GM23338 (cell line): ENCODE data around the gene DIPK1A. TPM values are rescaled to one million over a fixed set of nuclear protein-coding genes. Genes with fewer than 3 reads are reported as not detected.

Experiments used
- ATAC-seq: fragments of 200-7000 bp; cut with Tn5 transposase; 3 replicates; pipeline ENCODE4 v1.9.1; 2020
- DNase-seq: peaks from one replicate; pipeline ENCODE4 v3.0.0-alpha.2; 2015; ENCODE audit warnings: low spot score
- H2AFZ ChIP-seq: fragments of 200-600 bp; sonication (generic); 2 replicates; pipeline ENCODE4 v1.8.0; 2016; ENCODE audit warnings: antibody characterized with exemption, mild to moderate bottlenecking, moderate library complexity
- H3F3A ChIP-seq: fragments of 200-600 bp; sonication (generic); replicated peaks from 2 replicates; pipeline ENCODE4 v1.8.0; 2017; ENCODE audit warnings: antibody characterized with exemption, mixed run types, low read depth
- H3K27ac ChIP-seq: fragments of 200-600 bp; sonication (generic); 2 replicates; pipeline ENCODE4 v1.6.1; 2016; ENCODE audit warnings: low read depth
- H3K27me3 ChIP-seq: fragments of 200-600 bp; sonication (generic); 2 replicates; pipeline ENCODE4 v1.8.0; 2016; ENCODE audit warnings: mild to moderate bottlenecking, mixed run types, moderate library complexity; ENCODE audit not compliant: insufficient read depth
- H3K36me3 ChIP-seq: fragments of 200-600 bp; sonication (generic); 2 replicates; pipeline ENCODE4 v1.8.0; 2016; ENCODE audit warnings: mild to moderate bottlenecking; ENCODE audit not compliant: insufficient read depth
- H3K4me1 ChIP-seq: fragments of 200-600 bp; sonication (generic); 2 replicates; pipeline ENCODE4 v1.8.0; 2016; ENCODE audit warnings: mild to moderate bottlenecking, moderate library complexity; ENCODE audit not compliant: insufficient read depth
- H3K4me2 ChIP-seq: fragments of 200-600 bp; sonication (generic); 2 replicates; pipeline ENCODE4 v1.7.1; 2017; ENCODE audit warnings: mixed run types
- H3K4me3 ChIP-seq: fragments of 200-600 bp; sonication (generic); 2 replicates; pipeline ENCODE4 v1.6.1; 2016; ENCODE audit warnings: mixed run types
- H3K79me2 ChIP-seq: fragments of 200-600 bp; sonication (generic); replicated peaks from 2 replicates; pipeline ENCODE4 v1.8.0; 2017; ENCODE audit warnings: mild to moderate bottlenecking; ENCODE audit not compliant: insufficient read depth
- H3K9me2 ChIP-seq: fragments of 200-600 bp; sonication (generic); 2 replicates; pipeline ENCODE4 v1.8.0; 2017; ENCODE audit not compliant: insufficient read depth
- H4K20me1 ChIP-seq: fragments of 200-600 bp; sonication (generic); replicated peaks from 2 replicates; pipeline ENCODE4 v1.8.0; 2017; ENCODE audit warnings: mild to moderate bottlenecking; ENCODE audit not compliant: insufficient read depth
- H3K27ac Mint-ChIP-seq: 2 replicates; pipeline ENCODE4 v1.8.0; 2020; ENCODE audit warnings: inconsistent platforms, mild to moderate bottlenecking, moderate library complexity, mixed read lengths
- H3K27me3 Mint-ChIP-seq: 3 replicates; pipeline ENCODE4 v1.8.0; 2022; ENCODE audit warnings: low read depth, mild to moderate bottlenecking, moderate library complexity, mixed read lengths, inconsistent platforms; ENCODE audit not compliant: insufficient read depth, poor library complexity
- H3K36me3 Mint-ChIP-seq: 3 replicates; pipeline ENCODE4 v1.8.0; 2021; ENCODE audit warnings: low read depth, mild to moderate bottlenecking, inconsistent platforms, moderate library complexity, mixed read lengths
- H3K4me1 Mint-ChIP-seq: 3 replicates; pipeline ENCODE4 v1.8.0; 2020; ENCODE audit warnings: mild to moderate bottlenecking, inconsistent platforms, mixed read lengths
- H3K4me3 Mint-ChIP-seq: 3 replicates; pipeline ENCODE4 v1.8.0; 2021; ENCODE audit warnings: moderate library complexity, mild to moderate bottlenecking, inconsistent platforms, mixed read lengths
- H3K9me3 Mint-ChIP-seq: 3 replicates; pipeline ENCODE4 v1.8.0; 2020; ENCODE audit warnings: moderate library complexity, mild to moderate bottlenecking, inconsistent platforms, mixed read lengths
- CREB1 ChIP-seq: fragments of 250-450 bp; sonication (Bioruptor Pico); IDR thresholded peaks from 2 replicates; pipeline ENCODE4 v1.5.0; 2020; ENCODE audit warnings: low read depth, mild to moderate bottlenecking, moderate library complexity
- EZH2 ChIP-seq: fragments of 200-600 bp; sonication (generic); IDR thresholded peaks from one replicate; pipeline ENCODE4 v1.8.0; 2017; ENCODE audit warnings: antibody characterized with exemption, mild to moderate bottlenecking, low read depth; ENCODE audit not compliant: unreplicated experiment
- NANOG ChIP-seq: IDR thresholded peaks from 2 replicates; pipeline ENCODE4 v1.6.1; 2016; ENCODE audit warnings: antibody characterized with exemption, borderline replicate concordance
- POLR2AphosphoS5 ChIP-seq: IDR thresholded peaks from 2 replicates; pipeline ENCODE4 v1.6.1; 2016; ENCODE audit warnings: antibody characterized with exemption, low read depth
- ZNF114 ChIP-seq: fragments of 250-450 bp; sonication (Bioruptor Pico); IDR thresholded peaks from 2 replicates; pipeline ENCODE4 v1.5.0; 2020; ENCODE audit warnings: mild to moderate bottlenecking, moderate library complexity
- ZNF331 ChIP-seq: fragments of 250-450 bp; sonication (Bioruptor Pico); IDR thresholded peaks from 2 replicates; pipeline ENCODE4 v1.5.0; 2020; ENCODE audit warnings: low read depth, mild to moderate bottlenecking, moderate library complexity
- polyA plus RNA-seq: library from polyadenylated mRNA; unstranded; fragments of >200 nt; fragmentation: Nextera tagmentation; extraction: Ambion mirVana; gene quantifications from 2 replicates; pipeline ENCODE4 v1.2.1, GENCODE V29; 2016
- total RNA-seq: library from RNA; depleted of rRNA; stranded (reverse); fragments of >200 nt; shearing (Covaris generic); gene quantifications from 2 replicates; pipeline ENCODE4 v1.2.3, GENCODE V29; 2014
- TF ChIP-seq, protein P1 (sequence below): IDR thresholded peaks from one replicate; pipeline ENCODE4 v1.6.1; 2018; ENCODE audit warnings: antibody characterized with exemption; ENCODE audit not compliant: unreplicated experiment
- TF ChIP-seq, protein P2 (sequence below), 2 experiments: fragments of 200-600 bp in 1 of 2; sonication (generic) in 1 of 2; conservative IDR thresholded peaks; 2 replicates each; pipeline versions ENCODE4 v1.5.1 to v1.6.1; 2016 to 2017; ENCODE audit warnings: antibody characterized with exemption in 2 of 2, low read depth in 2 of 2, mild to moderate bottlenecking in 2 of 2, moderate library complexity in 1 of 2
- TF ChIP-seq, protein P3 (sequence below): fragments of 250-450 bp; sonication (Bioruptor Pico); IDR thresholded peaks from 2 replicates; pipeline ENCODE4 v1.5.0; 2020; ENCODE audit warnings: mild to moderate bottlenecking, moderate library complexity

DIPK1A gene
- total and polyA plus RNA-seq, 2 experiments from 2014 or later = 4.8 to 6.1 TPM

DNA sequence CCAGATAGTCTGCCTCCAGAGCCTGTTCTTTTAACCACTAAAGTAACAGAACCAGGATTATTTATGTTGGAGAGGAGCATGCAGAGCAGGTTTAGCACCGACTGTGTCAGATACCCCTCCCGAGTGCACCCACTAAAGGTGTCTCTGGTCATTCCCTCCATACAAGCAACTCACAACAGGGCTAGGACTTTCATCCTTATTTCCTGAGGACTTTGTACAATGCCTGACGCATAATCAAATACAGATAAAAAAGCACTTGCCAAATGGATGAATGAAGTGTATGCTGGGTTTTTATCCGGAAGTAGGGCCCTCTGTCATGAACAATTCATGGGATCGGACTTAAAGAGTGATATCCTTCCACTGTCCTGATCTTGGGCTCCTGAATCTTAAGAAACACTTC, 103.4 kb downstream of the DIPK1A start (continued):
- TF ChIP-seq, protein P1, sequence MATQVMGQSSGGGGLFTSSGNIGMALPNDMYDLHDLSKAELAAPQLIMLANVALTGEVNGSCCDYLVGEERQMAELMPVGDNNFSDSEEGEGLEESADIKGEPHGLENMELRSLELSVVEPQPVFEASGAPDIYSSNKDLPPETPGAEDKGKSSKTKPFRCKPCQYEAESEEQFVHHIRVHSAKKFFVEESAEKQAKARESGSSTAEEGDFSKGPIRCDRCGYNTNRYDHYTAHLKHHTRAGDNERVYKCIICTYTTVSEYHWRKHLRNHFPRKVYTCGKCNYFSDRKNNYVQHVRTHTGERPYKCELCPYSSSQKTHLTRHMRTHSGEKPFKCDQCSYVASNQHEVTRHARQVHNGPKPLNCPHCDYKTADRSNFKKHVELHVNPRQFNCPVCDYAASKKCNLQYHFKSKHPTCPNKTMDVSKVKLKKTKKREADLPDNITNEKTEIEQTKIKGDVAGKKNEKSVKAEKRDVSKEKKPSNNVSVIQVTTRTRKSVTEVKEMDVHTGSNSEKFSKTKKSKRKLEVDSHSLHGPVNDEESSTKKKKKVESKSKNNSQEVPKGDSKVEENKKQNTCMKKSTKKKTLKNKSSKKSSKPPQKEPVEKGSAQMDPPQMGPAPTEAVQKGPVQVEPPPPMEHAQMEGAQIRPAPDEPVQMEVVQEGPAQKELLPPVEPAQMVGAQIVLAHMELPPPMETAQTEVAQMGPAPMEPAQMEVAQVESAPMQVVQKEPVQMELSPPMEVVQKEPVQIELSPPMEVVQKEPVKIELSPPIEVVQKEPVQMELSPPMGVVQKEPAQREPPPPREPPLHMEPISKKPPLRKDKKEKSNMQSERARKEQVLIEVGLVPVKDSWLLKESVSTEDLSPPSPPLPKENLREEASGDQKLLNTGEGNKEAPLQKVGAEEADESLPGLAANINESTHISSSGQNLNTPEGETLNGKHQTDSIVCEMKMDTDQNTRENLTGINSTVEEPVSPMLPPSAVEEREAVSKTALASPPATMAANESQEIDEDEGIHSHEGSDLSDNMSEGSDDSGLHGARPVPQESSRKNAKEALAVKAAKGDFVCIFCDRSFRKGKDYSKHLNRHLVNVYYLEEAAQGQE = no peak
- TF ChIP-seq NANOG (no peak), POLR2AphosphoS5 (no peak), ZNF114 (no peak), ZNF331 (no peak), CREB1 (CRISPR knock-in tag) (no peak)
- TF ChIP-seq, protein P2, sequence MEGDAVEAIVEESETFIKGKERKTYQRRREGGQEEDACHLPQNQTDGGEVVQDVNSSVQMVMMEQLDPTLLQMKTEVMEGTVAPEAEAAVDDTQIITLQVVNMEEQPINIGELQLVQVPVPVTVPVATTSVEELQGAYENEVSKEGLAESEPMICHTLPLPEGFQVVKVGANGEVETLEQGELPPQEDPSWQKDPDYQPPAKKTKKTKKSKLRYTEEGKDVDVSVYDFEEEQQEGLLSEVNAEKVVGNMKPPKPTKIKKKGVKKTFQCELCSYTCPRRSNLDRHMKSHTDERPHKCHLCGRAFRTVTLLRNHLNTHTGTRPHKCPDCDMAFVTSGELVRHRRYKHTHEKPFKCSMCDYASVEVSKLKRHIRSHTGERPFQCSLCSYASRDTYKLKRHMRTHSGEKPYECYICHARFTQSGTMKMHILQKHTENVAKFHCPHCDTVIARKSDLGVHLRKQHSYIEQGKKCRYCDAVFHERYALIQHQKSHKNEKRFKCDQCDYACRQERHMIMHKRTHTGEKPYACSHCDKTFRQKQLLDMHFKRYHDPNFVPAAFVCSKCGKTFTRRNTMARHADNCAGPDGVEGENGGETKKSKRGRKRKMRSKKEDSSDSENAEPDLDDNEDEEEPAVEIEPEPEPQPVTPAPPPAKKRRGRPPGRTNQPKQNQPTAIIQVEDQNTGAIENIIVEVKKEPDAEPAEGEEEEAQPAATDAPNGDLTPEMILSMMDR (conservative IDR thresholded peaks at IDR 0.05; ENCODE audit: low read depth in 2 of 2) = no peak

DNA sequence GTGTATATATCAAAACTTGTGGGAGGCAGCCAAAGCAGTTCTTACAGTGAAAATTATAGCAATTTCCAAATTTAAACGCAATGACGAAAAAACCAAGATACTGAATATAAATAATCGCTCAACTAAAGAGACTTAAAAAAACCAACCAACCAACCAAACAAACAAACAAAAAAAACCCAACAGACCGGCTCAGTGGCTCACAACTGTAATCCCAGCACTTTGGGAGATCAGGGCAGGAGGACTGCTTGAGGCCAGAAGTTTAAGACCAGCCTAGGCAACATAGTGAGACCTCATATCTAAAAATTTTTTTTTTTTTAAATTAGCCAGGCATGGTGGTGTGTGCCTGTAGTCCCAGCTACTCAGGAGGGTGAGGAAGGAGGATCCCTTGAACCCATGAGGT, 106.0 kb downstream of the DIPK1A start:
- Mint-ChIP-seq H3K9me3 (no peaks in the 10 kb centered on the region), H3K4me1 (0 out of 3 replicates have a peak, but pooled peaks cover 3% of the 10 kb centered on the region)
- TF ChIP-seq, protein P3, sequence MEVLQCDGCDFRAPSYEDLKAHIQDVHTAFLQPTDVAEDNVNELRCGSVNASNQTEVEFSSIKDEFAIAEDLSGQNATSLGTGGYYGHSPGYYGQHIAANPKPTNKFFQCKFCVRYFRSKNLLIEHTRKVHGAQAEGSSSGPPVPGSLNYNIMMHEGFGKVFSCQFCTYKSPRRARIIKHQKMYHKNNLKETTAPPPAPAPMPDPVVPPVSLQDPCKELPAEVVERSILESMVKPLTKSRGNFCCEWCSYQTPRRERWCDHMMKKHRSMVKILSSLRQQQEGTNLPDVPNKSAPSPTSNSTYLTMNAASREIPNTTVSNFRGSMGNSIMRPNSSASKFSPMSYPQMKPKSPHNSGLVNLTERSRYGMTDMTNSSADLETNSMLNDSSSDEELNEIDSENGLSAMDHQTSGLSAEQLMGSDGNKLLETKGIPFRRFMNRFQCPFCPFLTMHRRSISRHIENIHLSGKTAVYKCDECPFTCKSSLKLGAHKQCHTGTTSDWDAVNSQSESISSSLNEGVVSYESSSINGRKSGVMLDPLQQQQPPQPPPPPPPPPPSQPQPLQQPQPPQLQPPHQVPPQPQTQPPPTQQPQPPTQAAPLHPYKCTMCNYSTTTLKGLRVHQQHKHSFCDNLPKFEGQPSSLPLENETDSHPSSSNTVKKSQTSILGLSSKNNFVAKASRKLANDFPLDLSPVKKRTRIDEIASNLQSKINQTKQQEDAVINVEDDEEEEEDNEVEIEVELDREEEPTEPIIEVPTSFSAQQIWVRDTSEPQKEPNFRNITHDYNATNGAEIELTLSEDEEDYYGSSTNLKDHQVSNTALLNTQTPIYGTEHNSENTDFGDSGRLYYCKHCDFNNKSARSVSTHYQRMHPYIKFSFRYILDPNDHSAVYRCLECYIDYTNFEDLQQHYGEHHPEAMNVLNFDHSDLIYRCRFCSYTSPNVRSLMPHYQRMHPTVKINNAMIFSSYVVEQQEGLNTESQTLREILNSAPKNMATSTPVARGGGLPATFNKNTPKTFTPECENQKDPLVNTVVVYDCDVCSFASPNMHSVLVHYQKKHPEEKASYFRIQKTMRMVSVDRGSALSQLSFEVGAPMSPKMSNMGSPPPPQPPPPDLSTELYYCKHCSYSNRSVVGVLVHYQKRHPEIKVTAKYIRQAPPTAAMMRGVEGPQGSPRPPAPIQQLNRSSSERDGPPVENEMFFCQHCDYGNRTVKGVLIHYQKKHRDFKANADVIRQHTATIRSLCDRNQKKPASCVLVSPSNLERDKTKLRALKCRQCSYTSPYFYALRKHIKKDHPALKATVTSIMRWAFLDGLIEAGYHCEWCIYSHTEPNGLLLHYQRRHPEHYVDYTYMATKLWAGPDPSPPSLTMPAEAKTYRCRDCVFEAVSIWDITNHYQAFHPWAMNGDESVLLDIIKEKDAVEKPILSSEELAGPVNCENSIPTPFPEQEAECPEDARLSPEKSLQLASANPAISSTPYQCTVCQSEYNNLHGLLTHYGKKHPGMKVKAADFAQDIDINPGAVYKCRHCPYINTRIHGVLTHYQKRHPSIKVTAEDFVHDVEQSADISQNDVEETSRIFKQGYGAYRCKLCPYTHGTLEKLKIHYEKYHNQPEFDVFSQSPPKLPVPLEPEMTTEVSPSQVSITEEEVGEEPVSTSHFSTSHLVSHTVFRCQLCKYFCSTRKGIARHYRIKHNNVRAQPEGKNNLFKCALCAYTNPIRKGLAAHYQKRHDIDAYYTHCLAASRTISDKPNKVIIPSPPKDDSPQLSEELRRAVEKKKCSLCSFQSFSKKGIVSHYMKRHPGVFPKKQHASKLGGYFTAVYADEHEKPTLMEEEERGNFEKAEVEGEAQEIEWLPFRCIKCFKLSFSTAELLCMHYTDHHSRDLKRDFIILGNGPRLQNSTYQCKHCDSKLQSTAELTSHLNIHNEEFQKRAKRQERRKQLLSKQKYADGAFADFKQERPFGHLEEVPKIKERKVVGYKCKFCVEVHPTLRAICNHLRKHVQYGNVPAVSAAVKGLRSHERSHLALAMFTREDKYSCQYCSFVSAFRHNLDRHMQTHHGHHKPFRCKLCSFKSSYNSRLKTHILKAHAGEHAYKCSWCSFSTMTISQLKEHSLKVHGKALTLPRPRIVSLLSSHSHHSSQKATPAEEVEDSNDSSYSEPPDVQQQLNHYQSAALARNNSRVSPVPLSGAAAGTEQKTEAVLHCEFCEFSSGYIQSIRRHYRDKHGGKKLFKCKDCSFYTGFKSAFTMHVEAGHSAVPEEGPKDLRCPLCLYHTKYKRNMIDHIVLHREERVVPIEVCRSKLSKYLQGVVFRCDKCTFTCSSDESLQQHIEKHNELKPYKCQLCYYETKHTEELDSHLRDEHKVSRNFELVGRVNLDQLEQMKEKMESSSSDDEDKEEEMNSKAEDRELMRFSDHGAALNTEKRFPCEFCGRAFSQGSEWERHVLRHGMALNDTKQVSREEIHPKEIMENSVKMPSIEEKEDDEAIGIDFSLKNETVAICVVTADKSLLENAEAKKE (CRISPR knock-in tag) = no peak
- no peak for TF ChIP-seq NANOG
- no peak for TF ChIP-seq ZNF114
- no peak for TF ChIP-seq CREB1 (CRISPR knock-in tag)
- TF ChIP-seq, protein P1 = no peak
- TF ChIP-seq ZNF331 = no peak
- no peak for TF ChIP-seq EZH2
- no peak for TF ChIP-seq POLR2AphosphoS5

More for the DNA sequence above, 106.0 kb downstream of the DIPK1A start:
- H3K4me2 ChIP-seq = no peak overlapping the region
- H2AFZ ChIP-seq = no peak overlapping the region
- H3F3A ChIP-seq = no peaks in the 10 kb centered on the region
- ATAC-seq = no peak
- H3K27me3 ChIP-seq = no peaks in the 10 kb centered on the region
- Mint-ChIP-seq H3K36me3 (no peaks in the 10 kb centered on the region), H3K27ac (no peak overlapping the region), H3K4me3 (no peak overlapping the region), H3K27me3 (peaks cover 2% of the 10 kb centered on the region)
- H3K36me3 ChIP-seq = no peaks in the 10 kb centered on the region
- no peak for DNase-seq
- no peaks in the 10 kb centered on the region for H3K9me2 ChIP-seq
- no peak overlapping the region for H3K27ac ChIP-seq
- no peak overlapping the region for H3K4me3 ChIP-seq
- no peaks in the 10 kb centered on the region for H3K4me1 ChIP-seq
- no peaks in the 10 kb centered on the region for H4K20me1 ChIP-seq
- no peaks in the 10 kb centered on the region for H3K79me2 ChIP-seq
